ENCODE data around the gene FAM98B. TPM values are rescaled to one million over a fixed set of nuclear protein-coding genes. Genes with fewer than 3 reads are reported as not detected.

FAM98B gene
- total and polyA plus RNA-seq, 9 of the 15 experiments (the other 6 are each of a cell fraction or from before 2014, with no cell fraction given): 3.1 to 42.0 (median 9.4) TPM

DNA sequence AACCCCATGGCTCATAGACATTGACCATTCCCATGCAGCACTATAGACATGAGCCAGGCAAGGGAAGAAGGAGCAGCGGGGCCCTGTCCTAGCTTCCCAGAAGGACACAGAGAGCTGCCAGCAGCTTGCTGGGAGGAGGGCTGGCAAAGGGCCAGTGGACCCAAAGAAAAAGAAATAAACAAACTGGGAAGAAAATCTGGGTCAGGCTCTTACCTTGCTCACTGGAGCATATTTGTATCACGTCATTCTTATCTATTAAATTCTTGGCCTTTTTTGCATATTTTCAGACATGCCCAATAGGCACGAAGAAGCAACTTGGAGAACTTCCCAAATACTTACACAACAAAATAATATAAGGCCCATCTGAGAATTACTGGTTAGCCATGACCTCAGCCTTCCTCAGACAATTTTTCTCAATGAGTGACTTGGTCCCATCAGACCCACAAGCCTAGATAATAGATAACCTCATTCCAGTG is 82.3 kb downstream of the FAM98B start:
- POLR2A ChIA-PET: interaction anchor here (1.6 kb wide), 1 partner anchor 24 kb away, joined by 3 read pairs; no protein-coding TSS in a partner anchor
- in situ Hi-C loops (cut with MboI): no loop called here
- H3K4me3 ChIP-seq: no peak overlapping the region
- H3K27me3 ChIP-seq (ENCODE audit: control insufficient read depth in 2 of 2, insufficient read depth in 2 of 2, low read length in 2 of 2): no peaks in the 10 kb centered on the region
- H4K20me1 ChIP-seq (replicated peaks; ENCODE audit: control insufficient read depth, insufficient read depth, low read length): no peaks in the 10 kb centered on the region
- no peak for ATAC-seq
- 10% methylated on average over 3 of the region's 3 CpGs for WGBS (ENCODE audit: insufficient coverage, low coverage, missing lambda C conversion rate)
- no peak overlapping the region for H2AFZ ChIP-seq (ENCODE audit: low read depth, low read length)
- no peak for FAIRE-seq
- intact Hi-C loops (cut with micrococcal nuclease): no loop called here
- H3K9me3 ChIP-seq (replicated peaks; ENCODE audit: control insufficient read depth, insufficient read depth, low read depth, low read length): no peaks in the 10 kb centered on the region
- TF ChIP-seq ZNF133 (CRISPR knock-in tag; IDR thresholded peaks at IDR 0.05) (no peak), SRSF1 (IDR thresholded peaks at IDR 0.05; ENCODE audit: low read depth, low read length) (no peak), ZNF436 (CRISPR knock-in tag; IDR thresholded peaks at IDR 0.05) (no peak), ZNF41 (CRISPR knock-in tag; conservative IDR thresholded peaks at IDR 0.05) (no peak), NFIC (IDR thresholded peaks at IDR 0.05) (no peak), KDM5B (IDR thresholded peaks at IDR 0.05; ENCODE audit: insufficient replicate concordance, low read depth, low read length) (no peak), ZBTB1 (CRISPR knock-in tag; IDR thresholded peaks at IDR 0.05; ENCODE audit: borderline replicate concordance, low read depth) (no peak), HDAC1 (IDR thresholded peaks at IDR 0.05) (no peak), ERF (CRISPR knock-in tag; IDR thresholded peaks at IDR 0.05) (no peak), ZNF324 (CRISPR knock-in tag; IDR thresholded peaks at IDR 0.05) (no peak), GTF2F1 (IDR thresholded peaks at IDR 0.05; ENCODE audit: low read depth, low read length) (no peak), POLR3G (IDR thresholded peaks at IDR 0.05; ENCODE audit: extremely low read depth, insufficient read length, insufficient replicate concordance) (no peak), CREM (IDR thresholded peaks at IDR 0.05; ENCODE audit: low read depth) (no peak), RBM22 (IDR thresholded peaks at IDR 0.05; ENCODE audit: low read depth, low read length, poor library complexity, severe bottlenecking) (no peak)
- TF ChIP-seq, protein P1, sequence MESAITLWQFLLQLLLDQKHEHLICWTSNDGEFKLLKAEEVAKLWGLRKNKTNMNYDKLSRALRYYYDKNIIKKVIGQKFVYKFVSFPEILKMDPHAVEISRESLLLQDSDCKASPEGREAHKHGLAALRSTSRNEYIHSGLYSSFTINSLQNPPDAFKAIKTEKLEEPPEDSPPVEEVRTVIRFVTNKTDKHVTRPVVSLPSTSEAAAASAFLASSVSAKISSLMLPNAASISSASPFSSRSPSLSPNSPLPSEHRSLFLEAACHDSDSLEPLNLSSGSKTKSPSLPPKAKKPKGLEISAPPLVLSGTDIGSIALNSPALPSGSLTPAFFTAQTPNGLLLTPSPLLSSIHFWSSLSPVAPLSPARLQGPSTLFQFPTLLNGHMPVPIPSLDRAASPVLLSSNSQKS (CRISPR knock-in tag; IDR thresholded peaks at IDR 0.05): no peak
- TF ChIP-seq, protein P2, sequence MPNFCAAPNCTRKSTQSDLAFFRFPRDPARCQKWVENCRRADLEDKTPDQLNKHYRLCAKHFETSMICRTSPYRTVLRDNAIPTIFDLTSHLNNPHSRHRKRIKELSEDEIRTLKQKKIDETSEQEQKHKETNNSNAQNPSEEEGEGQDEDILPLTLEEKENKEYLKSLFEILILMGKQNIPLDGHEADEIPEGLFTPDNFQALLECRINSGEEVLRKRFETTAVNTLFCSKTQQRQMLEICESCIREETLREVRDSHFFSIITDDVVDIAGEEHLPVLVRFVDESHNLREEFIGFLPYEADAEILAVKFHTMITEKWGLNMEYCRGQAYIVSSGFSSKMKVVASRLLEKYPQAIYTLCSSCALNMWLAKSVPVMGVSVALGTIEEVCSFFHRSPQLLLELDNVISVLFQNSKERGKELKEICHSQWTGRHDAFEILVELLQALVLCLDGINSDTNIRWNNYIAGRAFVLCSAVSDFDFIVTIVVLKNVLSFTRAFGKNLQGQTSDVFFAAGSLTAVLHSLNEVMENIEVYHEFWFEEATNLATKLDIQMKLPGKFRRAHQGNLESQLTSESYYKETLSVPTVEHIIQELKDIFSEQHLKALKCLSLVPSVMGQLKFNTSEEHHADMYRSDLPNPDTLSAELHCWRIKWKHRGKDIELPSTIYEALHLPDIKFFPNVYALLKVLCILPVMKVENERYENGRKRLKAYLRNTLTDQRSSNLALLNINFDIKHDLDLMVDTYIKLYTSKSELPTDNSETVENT (CRISPR knock-in tag; IDR thresholded peaks at IDR 0.05): no peak
- TF ChIP-seq, protein P3, sequence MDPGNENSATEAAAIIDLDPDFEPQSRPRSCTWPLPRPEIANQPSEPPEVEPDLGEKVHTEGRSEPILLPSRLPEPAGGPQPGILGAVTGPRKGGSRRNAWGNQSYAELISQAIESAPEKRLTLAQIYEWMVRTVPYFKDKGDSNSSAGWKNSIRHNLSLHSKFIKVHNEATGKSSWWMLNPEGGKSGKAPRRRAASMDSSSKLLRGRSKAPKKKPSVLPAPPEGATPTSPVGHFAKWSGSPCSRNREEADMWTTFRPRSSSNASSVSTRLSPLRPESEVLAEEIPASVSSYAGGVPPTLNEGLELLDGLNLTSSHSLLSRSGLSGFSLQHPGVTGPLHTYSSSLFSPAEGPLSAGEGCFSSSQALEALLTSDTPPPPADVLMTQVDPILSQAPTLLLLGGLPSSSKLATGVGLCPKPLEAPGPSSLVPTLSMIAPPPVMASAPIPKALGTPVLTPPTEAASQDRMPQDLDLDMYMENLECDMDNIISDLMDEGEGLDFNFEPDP (CRISPR knock-in tag; IDR thresholded peaks at IDR 0.05): no peak
- no peak overlapping the region for H3K4me2 ChIP-seq (ENCODE audit: insufficient read depth, low read length)
- H3K9ac ChIP-seq (ENCODE audit: insufficient read depth in 1 of 2, low read depth in 2 of 2, low read length in 2 of 2): no peak overlapping the region
- no peak for DNase-seq (ENCODE audit: extremely low read depth in 1 of 4, low spot score in 3 of 4)
- peaks cover 0 to 5% of the 10 kb centered on the region in 2 experiments; a peak in 3 of 5 replicates for H3K4me1 ChIP-seq (replicated peaks in 1 of 2; ENCODE audit: control insufficient read depth in 2 of 2, insufficient read depth in 2 of 2, low read length in 2 of 2)
- H3K9me1 ChIP-seq (ENCODE audit: control insufficient read depth, insufficient read depth, low read length): no peaks in the 10 kb centered on the region
- BruUV-seq (replicated peaks): no TSS peak
- no peak overlapping the region for H3K27ac ChIP-seq (ENCODE audit: extremely low read depth, low read depth, low read length)
- H3K36me3 ChIP-seq (ENCODE audit: control insufficient read depth, insufficient read depth, low read length): no peaks in the 10 kb centered on the region
- CTCF ChIA-PET (ENCODE audit: low intra/inter-chr PET ratio): no interaction called here
- H3K79me2 ChIP-seq (ENCODE audit: control insufficient read depth, insufficient read depth, low read length): no peaks in the 10 kb centered on the region
